HepG2 (cell line): Measurements from ENCODE around the gene NT5C3B. TPM values are rescaled to one million over a fixed set of nuclear protein-coding genes. Genes with fewer than 3 reads are reported as not detected.

Experiments used
- CAMTA2 ChIP-seq: sonication (generic); formaldehyde crosslinking; IDR thresholded peaks from 2 replicates; pipeline ENCODE4 v1.4.0; 2020; ENCODE audit warnings: mild to moderate bottlenecking, missing genetic modification reagents, borderline replicate concordance
- HNF4G ChIP-seq, 2 experiments: sonication (generic) in 1 of 2; formaldehyde crosslinking in 1 of 2; IDR thresholded peaks; 2 replicates each; pipeline versions ENCODE4 v1.4.0 to v1.6.1; 2011 to 2020; ENCODE audit warnings: borderline replicate concordance in 2 of 2, low read depth in 2 of 2, mild to moderate bottlenecking in 2 of 2, low read length in 1 of 2, missing genetic modification reagents in 1 of 2, moderate library complexity in 1 of 2
- MXI1 ChIP-seq: IDR thresholded peaks from 3 replicates; pipeline ENCODE4 v1.6.1; 2012; ENCODE audit warnings: low read depth, low read length, inconsistent platforms, borderline replicate concordance
- SIX4 ChIP-seq: sonication (generic); formaldehyde crosslinking; IDR thresholded peaks from 2 replicates; pipeline ENCODE4 v1.4.0; 2020; ENCODE audit warnings: missing genetic modification reagents
- ZBTB21 ChIP-seq: sonication (generic); formaldehyde crosslinking; IDR thresholded peaks from 2 replicates; pipeline ENCODE4 v1.4.0; 2020; ENCODE audit warnings: missing genetic modification reagents
- ZNF460 ChIP-seq: sonication (generic); formaldehyde crosslinking; IDR thresholded peaks from 2 replicates; pipeline ENCODE4 v1.5.1; 2020; ENCODE audit warnings: missing genetic modification reagents, mild to moderate bottlenecking, borderline replicate concordance
- ZNF75D ChIP-seq: sonication (generic); formaldehyde crosslinking; IDR thresholded peaks from 2 replicates; pipeline ENCODE4 v1.8.1; 2023; ENCODE audit warnings: missing genetic modification reagents, mild to moderate bottlenecking, borderline replicate concordance
- polyA plus RNA-seq, 8 experiments: library from polyadenylated mRNA; depleted of rRNA in 3 of 8; stranded (reverse) in 7 of 8; unstranded in 1 of 8; fragments of >200 nt; fragmentation: Illumina TruSeq in 4 of 8; extraction: Trizol in 4 of 8; gene quantifications; 2 replicates each; pipeline versions ENCODE4 v1.2.1 to v1.2.3, GENCODE V29; 2011 to 2016; ENCODE audit warnings: low read depth in 4 of 8, missing spikeins in 1 of 8, mixed read lengths in 1 of 8; ENCODE audit not compliant: insufficient read depth in 1 of 8
- total RNA-seq, 5 experiments: library from RNA; depleted of rRNA; stranded (reverse); fragments of >200 nt; fragmentation: Illumina TruSeq; extraction: Trizol; gene quantifications; 2 replicates each; pipeline ENCODE4 v1.2.3, GENCODE V29; 2016; ENCODE audit warnings: low read depth in 1 of 5
- TF ChIP-seq, protein P1 (sequence below): sonication (generic); formaldehyde crosslinking; IDR thresholded peaks from 2 replicates; pipeline ENCODE4 v1.4.0; 2020; ENCODE audit warnings: missing genetic modification reagents
- TF ChIP-seq, protein P2 (sequence below): IDR thresholded peaks from 2 replicates; pipeline ENCODE4 v1.6.1; 2016; ENCODE audit warnings: mild to moderate bottlenecking, missing biosample characterization, missing genetic modification reagents
- TF ChIP-seq, protein P3 (sequence below): sonication (generic); formaldehyde crosslinking; IDR thresholded peaks from 2 replicates; pipeline ENCODE4 v1.9.0; 2022; ENCODE audit warnings: low read depth, missing genetic modification reagents
- TF ChIP-seq, protein P4 (sequence below): sonication (generic); formaldehyde crosslinking; conservative IDR thresholded peaks from 2 replicates; pipeline ENCODE4 v1.4.0; 2020; ENCODE audit warnings: missing genetic modification reagents
- TF ChIP-seq, protein P5 (sequence below): sonication (generic); formaldehyde crosslinking; IDR thresholded peaks from 2 replicates; pipeline ENCODE4 v1.5.0; 2020; ENCODE audit warnings: missing genetic modification reagents, mild to moderate bottlenecking, borderline replicate concordance
- TF ChIP-seq, protein P6 (sequence below): sonication (generic); formaldehyde crosslinking; IDR thresholded peaks from 2 replicates; pipeline ENCODE4 v1.8.1; 2023; ENCODE audit warnings: mild to moderate bottlenecking, missing genetic modification reagents
- TF ChIP-seq, protein P7 (sequence below): sonication (generic); formaldehyde crosslinking; IDR thresholded peaks from 2 replicates; pipeline ENCODE4 v1.4.0; 2020; ENCODE audit warnings: missing genetic modification reagents, borderline replicate concordance

The NT5C3B gene
- total and polyA plus RNA-seq, 2 of the 13 experiments (the other 11 are each of a cell fraction or from before 2014, with no cell fraction given), result 104 to 126 TPM

DNA sequence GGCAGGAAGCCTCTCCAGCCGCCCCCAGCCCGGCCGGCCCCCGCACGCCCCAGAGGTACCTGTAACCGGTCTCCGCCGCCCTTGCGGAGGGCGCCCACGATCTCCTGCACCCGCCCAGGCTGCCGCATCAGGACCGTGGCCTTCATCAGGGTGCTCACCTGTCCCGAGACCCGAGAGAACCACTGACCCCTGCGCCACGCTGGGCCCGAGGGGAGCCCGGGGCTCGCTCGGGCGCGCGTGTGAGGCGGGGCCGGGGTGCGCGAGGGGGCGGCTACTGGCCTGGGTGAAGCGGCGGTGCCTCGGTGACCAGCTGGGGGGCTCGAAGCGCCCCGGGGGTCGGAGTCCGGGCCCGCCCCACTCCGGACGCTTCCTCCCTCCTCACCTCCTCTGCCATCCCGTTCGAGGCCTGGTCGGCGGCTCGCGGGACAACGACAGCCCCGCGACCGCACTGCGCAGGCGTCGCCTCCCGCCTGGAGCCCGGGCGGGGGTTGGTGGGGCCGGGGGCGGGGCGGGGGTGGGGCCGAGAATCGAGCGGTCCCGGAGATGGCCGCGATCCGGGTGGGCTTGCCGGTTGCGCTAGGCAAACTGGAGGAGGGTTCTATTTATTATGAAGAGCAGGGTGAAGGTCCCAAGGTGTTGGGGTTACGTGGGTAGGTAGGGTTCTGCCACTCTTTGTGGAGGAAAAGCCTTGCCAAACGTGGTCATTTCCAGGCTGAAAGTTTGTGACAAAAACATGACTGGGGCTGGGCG, at the start of gene NT5C3B (continued):
- TF ChIP-seq, protein P1, sequence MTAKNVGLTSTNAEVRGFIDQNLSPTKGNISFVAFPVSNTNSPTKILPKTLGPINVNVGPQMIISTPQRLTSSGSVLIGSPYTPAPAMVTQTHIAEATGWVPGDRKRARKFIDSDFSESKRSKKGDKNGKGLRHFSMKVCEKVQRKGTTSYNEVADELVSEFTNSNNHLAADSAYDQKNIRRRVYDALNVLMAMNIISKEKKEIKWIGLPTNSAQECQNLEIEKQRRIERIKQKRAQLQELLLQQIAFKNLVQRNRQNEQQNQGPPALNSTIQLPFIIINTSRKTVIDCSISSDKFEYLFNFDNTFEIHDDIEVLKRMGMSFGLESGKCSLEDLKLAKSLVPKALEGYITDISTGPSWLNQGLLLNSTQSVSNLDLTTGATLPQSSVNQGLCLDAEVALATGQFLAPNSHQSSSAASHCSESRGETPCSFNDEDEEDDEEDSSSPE (CRISPR knock-in tag), result no peak
- peak; percentile 12; the same call in 1 of the 3 replicates for TF ChIP-seq MXI1
- TF ChIP-seq ZNF460 (CRISPR knock-in tag), result no peak
- TF ChIP-seq CAMTA2 (CRISPR knock-in tag), result peak; percentile 95
- no peak for TF ChIP-seq ZBTB21 (CRISPR knock-in tag)
- TF ChIP-seq, protein P2, sequence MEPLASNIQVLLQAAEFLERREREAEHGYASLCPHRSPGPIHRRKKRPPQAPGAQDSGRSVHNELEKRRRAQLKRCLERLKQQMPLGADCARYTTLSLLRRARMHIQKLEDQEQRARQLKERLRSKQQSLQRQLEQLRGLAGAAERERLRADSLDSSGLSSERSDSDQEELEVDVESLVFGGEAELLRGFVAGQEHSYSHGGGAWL (CRISPR knock-in tag), result no peak; the same call in 1 of the 2 replicates
- TF ChIP-seq, protein P3, sequence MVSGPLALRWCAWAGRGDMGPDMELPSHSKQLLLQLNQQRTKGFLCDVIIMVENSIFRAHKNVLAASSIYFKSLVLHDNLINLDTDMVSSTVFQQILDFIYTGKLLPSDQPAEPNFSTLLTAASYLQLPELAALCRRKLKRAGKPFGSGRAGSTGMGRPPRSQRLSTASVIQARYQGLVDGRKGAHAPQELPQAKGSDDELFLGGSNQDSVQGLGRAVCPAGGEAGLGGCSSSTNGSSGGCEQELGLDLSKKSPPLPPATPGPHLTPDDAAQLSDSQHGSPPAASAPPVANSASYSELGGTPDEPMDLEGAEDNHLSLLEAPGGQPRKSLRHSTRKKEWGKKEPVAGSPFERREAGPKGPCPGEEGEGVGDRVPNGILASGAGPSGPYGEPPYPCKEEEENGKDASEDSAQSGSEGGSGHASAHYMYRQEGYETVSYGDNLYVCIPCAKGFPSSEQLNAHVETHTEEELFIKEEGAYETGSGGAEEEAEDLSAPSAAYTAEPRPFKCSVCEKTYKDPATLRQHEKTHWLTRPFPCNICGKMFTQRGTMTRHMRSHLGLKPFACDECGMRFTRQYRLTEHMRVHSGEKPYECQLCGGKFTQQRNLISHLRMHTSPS, result no peak
- TF ChIP-seq SIX4 (CRISPR knock-in tag), result no peak
- peak; percentile 24; the same call in 1 of the 2 replicates for TF ChIP-seq HNF4G (IDR thresholded peaks at IDR 0.05; ENCODE audit: borderline replicate concordance, low read depth, low read length)
- TF ChIP-seq HNF4G (CRISPR knock-in tag; IDR thresholded peaks at IDR 0.05; ENCODE audit: borderline replicate concordance, low read depth), result no peak; the same call in 1 of the 2 replicates
- TF ChIP-seq, protein P4, sequence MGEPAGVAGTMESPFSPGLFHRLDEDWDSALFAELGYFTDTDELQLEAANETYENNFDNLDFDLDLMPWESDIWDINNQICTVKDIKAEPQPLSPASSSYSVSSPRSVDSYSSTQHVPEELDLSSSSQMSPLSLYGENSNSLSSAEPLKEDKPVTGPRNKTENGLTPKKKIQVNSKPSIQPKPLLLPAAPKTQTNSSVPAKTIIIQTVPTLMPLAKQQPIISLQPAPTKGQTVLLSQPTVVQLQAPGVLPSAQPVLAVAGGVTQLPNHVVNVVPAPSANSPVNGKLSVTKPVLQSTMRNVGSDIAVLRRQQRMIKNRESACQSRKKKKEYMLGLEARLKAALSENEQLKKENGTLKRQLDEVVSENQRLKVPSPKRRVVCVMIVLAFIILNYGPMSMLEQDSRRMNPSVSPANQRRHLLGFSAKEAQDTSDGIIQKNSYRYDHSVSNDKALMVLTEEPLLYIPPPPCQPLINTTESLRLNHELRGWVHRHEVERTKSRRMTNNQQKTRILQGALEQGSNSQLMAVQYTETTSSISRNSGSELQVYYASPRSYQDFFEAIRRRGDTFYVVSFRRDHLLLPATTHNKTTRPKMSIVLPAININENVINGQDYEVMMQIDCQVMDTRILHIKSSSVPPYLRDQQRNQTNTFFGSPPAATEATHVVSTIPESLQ (CRISPR knock-in tag), result no peak
- no peak for TF ChIP-seq ZNF75D (CRISPR knock-in tag)
- TF ChIP-seq, protein P5, sequence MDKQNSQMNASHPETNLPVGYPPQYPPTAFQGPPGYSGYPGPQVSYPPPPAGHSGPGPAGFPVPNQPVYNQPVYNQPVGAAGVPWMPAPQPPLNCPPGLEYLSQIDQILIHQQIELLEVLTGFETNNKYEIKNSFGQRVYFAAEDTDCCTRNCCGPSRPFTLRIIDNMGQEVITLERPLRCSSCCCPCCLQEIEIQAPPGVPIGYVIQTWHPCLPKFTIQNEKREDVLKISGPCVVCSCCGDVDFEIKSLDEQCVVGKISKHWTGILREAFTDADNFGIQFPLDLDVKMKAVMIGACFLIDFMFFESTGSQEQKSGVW (CRISPR knock-in tag), result no peak
- TF ChIP-seq, protein P6, sequence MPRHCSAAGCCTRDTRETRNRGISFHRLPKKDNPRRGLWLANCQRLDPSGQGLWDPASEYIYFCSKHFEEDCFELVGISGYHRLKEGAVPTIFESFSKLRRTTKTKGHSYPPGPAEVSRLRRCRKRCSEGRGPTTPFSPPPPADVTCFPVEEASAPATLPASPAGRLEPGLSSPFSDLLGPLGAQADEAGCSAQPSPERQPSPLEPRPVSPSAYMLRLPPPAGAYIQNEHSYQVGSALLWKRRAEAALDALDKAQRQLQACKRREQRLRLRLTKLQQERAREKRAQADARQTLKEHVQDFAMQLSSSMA, result no peak
- TF ChIP-seq, protein P7, sequence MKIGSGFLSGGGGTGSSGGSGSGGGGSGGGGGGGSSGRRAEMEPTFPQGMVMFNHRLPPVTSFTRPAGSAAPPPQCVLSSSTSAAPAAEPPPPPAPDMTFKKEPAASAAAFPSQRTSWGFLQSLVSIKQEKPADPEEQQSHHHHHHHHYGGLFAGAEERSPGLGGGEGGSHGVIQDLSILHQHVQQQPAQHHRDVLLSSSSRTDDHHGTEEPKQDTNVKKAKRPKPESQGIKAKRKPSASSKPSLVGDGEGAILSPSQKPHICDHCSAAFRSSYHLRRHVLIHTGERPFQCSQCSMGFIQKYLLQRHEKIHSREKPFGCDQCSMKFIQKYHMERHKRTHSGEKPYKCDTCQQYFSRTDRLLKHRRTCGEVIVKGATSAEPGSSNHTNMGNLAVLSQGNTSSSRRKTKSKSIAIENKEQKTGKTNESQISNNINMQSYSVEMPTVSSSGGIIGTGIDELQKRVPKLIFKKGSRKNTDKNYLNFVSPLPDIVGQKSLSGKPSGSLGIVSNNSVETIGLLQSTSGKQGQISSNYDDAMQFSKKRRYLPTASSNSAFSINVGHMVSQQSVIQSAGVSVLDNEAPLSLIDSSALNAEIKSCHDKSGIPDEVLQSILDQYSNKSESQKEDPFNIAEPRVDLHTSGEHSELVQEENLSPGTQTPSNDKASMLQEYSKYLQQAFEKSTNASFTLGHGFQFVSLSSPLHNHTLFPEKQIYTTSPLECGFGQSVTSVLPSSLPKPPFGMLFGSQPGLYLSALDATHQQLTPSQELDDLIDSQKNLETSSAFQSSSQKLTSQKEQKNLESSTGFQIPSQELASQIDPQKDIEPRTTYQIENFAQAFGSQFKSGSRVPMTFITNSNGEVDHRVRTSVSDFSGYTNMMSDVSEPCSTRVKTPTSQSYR (CRISPR knock-in tag), result no peak; the same call in 1 of the 2 replicates
